Mucosa of stomach (tissue), 1 donor: Measurements from ENCODE around the gene GAK.
"Not testable (repeated sequence)": the region's sequence is repeated elsewhere in the genome, so short reads cannot be mapped to it uniquely, and the experiment has no call there.

Source experiments
- H3K27me3 ChIP-seq: one replicate; pipeline ENCODE4 v1.7.0; 2013; ENCODE audit warnings: mild to moderate bottlenecking, low read length; ENCODE audit not compliant: control insufficient read depth, insufficient read depth
- H3K36me3 ChIP-seq: one replicate; pipeline ENCODE4 v1.7.0; 2013; ENCODE audit warnings: low read length; ENCODE audit not compliant: control insufficient read depth, insufficient read depth
- H3K4me1 ChIP-seq: one replicate; pipeline ENCODE4 v1.7.0; 2013; ENCODE audit warnings: mild to moderate bottlenecking, low read length; ENCODE audit not compliant: control insufficient read depth, insufficient read depth
- H3K4me3 ChIP-seq: one replicate; pipeline ENCODE4 v1.7.0; 2013; ENCODE audit warnings: low read length
- H3K9ac ChIP-seq: one replicate; pipeline ENCODE4 v1.7.0; 2013; ENCODE audit warnings: mild to moderate bottlenecking, low read length, moderate library complexity
- H3K9me3 ChIP-seq: one replicate; pipeline ENCODE4 v1.7.0; 2013; ENCODE audit warnings: mild to moderate bottlenecking, low read length, moderate library complexity; ENCODE audit not compliant: control insufficient read depth
- donor health status: Pancreatic carcinoma.

The GAK gene

GRCh38 chr4:818106-818921, 113.8 kb downstream of the GAK start:
- Histone ChIP-seq H3K27me3 (peaks cover 33% of the 10 kb centered on the region), H3K9ac (no peak overlapping the region), H3K4me1 (peaks cover 4% of the 10 kb centered on the region), H3K4me3 (no peak overlapping the region), H3K36me3 (no peaks in the 10 kb centered on the region), H3K9me3 (no peaks in the 10 kb centered on the region)

- Histone ChIP-seq H3K4me3 (no peak overlapping the region), H3K36me3 (no peaks in the 10 kb centered on the region), H3K27me3 (peaks cover 13% of the 10 kb centered on the region), H3K9ac (no peak overlapping the region), H3K9me3 (no peaks in the 10 kb centered on the region), H3K4me1 (peaks cover 4% of the 10 kb centered on the region)
Measured at GRCh38 chr4:815464-816146, 116.5 kb downstream of the GAK start.

GRCh38 chr4:814312-814850, 117.7 kb downstream of the GAK start:
- Histone ChIP-seq H3K27me3 (peaks cover 9% of the 10 kb centered on the region), H3K36me3 (no peaks in the 10 kb centered on the region), H3K9ac (no peak overlapping the region), H3K4me3 (no peak overlapping the region), H3K9me3 (no peaks in the 10 kb centered on the region), H3K4me1 (peaks cover 4% of the 10 kb centered on the region)

GRCh38 chr4:813900-814299, 118.2 kb downstream of the GAK start:
- Histone ChIP-seq H3K36me3 (no peaks in the 10 kb centered on the region), H3K27me3 (peaks cover 9% of the 10 kb centered on the region), H3K4me1 (peaks cover 4% of the 10 kb centered on the region), H3K9ac (no peak overlapping the region), H3K9me3 (no peaks in the 10 kb centered on the region), H3K4me3 (no peak overlapping the region)

- no peaks in the 10 kb centered on the region for H3K9me3 ChIP-seq
- H3K4me1 ChIP-seq: no peaks in the 10 kb centered on the region
- H3K9ac ChIP-seq: no peak overlapping the region
- no peaks in the 10 kb centered on the region for H3K36me3 ChIP-seq
- H3K27me3 ChIP-seq: peaks cover 4% of the 10 kb centered on the region
- H3K4me3 ChIP-seq: no peak overlapping the region
Measured at GRCh38 chr4:808860-809570, 123.1 kb downstream of the GAK start.

- no peaks in the 10 kb centered on the region for H3K9me3 ChIP-seq
- no peak overlapping the region for H3K4me3 ChIP-seq
- peaks cover 4% of the 10 kb centered on the region for H3K27me3 ChIP-seq
- H3K36me3 ChIP-seq: no peaks in the 10 kb centered on the region
- H3K4me1 ChIP-seq: no peaks in the 10 kb centered on the region
- no peak overlapping the region for H3K9ac ChIP-seq
Measured at GRCh38 chr4:807792-808191, 124.3 kb downstream of the GAK start.

GRCh38 chr4:806979-807378, 125.1 kb downstream of the GAK start:
- not testable (repeated sequence) for H3K36me3 ChIP-seq, H3K9ac ChIP-seq, H3K27me3 ChIP-seq, H3K9me3 ChIP-seq, H3K4me3 ChIP-seq, H3K4me1 ChIP-seq

- Histone ChIP-seq H3K27me3 (no peaks in the 10 kb centered on the region), H3K36me3 (no peaks in the 10 kb centered on the region)
Measured at GRCh38 chr4:804804-805203, 127.3 kb downstream of the GAK start.

GRCh38 chr4:803884-804283, 128.2 kb downstream of the GAK start:
- Histone ChIP-seq H3K9ac (no peak overlapping the region), H3K27me3 (no peaks in the 10 kb centered on the region), H3K9me3 (no peaks in the 10 kb centered on the region), H3K4me3 (no peak overlapping the region), H3K36me3 (no peaks in the 10 kb centered on the region), H3K4me1 (peaks cover 6% of the 10 kb centered on the region)

More at GRCh38 chr4:804804-805203, 127.3 kb downstream of the GAK start:
- H3K4me1 ChIP-seq: no peaks in the 10 kb centered on the region
- no peak overlapping the region for H3K4me3 ChIP-seq
- H3K9me3 ChIP-seq: no peaks in the 10 kb centered on the region
- no peak overlapping the region for H3K9ac ChIP-seq

- no peaks in the 10 kb centered on the region for H3K36me3 ChIP-seq
- no peaks in the 10 kb centered on the region for H3K9me3 ChIP-seq
- no peak overlapping the region for H3K4me3 ChIP-seq
- H3K9ac ChIP-seq: no peak overlapping the region
- peaks cover 6% of the 10 kb centered on the region for H3K4me1 ChIP-seq
- H3K27me3 ChIP-seq: no peaks in the 10 kb centered on the region
Measured at GRCh38 chr4:801436-802124, 130.5 kb downstream of the GAK start.
